Activated CD8-positive, alpha-beta T cell treated with anti-CD3 and anti-CD28 coated beads, Interleukin-2, amount 10 ng/mL, durations not matched to agents 7 days and 5 days (primary cell): ENCODE data around the gene ZBTB33. TPM values are rescaled to one million over a fixed set of nuclear protein-coding genes. Genes with fewer than 3 reads are reported as not detected.

Source experiments
- ATAC-seq: fragments of 150-1000 bp; cut with Tn5 transposase; one replicate; pipeline ENCODE4 v1.10.0; 2021; ENCODE audit warnings: moderate library complexity
- CTCF ChIA-PET: fragments of 350-600 bp; sonication (Branson Sonifier 250); formaldehyde crosslinking; loops from one replicate; lab custom pipeline; 2021; ENCODE audit warnings: antibody characterized with exemption; lab: Charles Lee
- POLR2A ChIA-PET: fragments of 350-600 bp; sonication (Branson Sonifier 250); formaldehyde crosslinking; loops from one replicate; lab custom pipeline; 2021; ENCODE audit warnings: antibody characterized with exemption; lab: Charles Lee
- DNase-seq: peaks from one replicate; pipeline ENCODE4 v3.0.0-alpha.2; 2020
- H3K27ac Mint-ChIP-seq: one replicate; pipeline ENCODE4 v1.8.0; 2021; ENCODE audit warnings: mild to moderate bottlenecking, mixed read lengths
- H3K27me3 Mint-ChIP-seq: one replicate; pipeline ENCODE4 v1.8.0; 2021; ENCODE audit warnings: low read depth, mixed read lengths
- H3K36me3 Mint-ChIP-seq: one replicate; pipeline ENCODE4 v1.8.0; 2021; ENCODE audit warnings: low read depth, mixed read lengths
- H3K4me1 Mint-ChIP-seq: one replicate; pipeline ENCODE4 v1.8.0; 2021; ENCODE audit warnings: low read depth, mixed read lengths
- H3K4me3 Mint-ChIP-seq: one replicate; pipeline ENCODE4 v1.8.0; 2021; ENCODE audit warnings: mild to moderate bottlenecking, mixed read lengths
- H3K9me3 Mint-ChIP-seq: one replicate; pipeline ENCODE4 v1.8.0; 2022; ENCODE audit warnings: mixed read lengths; ENCODE audit not compliant: insufficient read depth
- total RNA-seq, 2 experiments: library from RNA; stranded (reverse); gene quantifications; one replicate each; pipeline ENCODE4 v1.2.3, GENCODE V29; 2021

ZBTB33 gene
- total RNA-seq, 2 experiments from 2014 or later = 11.5 to 12.9 TPM

- Mint-ChIP-seq H3K9me3 (no peaks in the 10 kb centered on the region), H3K27ac (no peak overlapping the region), H3K27me3 (no peaks in the 10 kb centered on the region), H3K36me3 (no peaks in the 10 kb centered on the region), H3K4me1 (peaks cover 17% of the 10 kb centered on the region), H3K4me3 (no peak overlapping the region)
- ATAC-seq (no peak), DNase-seq (no peak)
- POLR2A ChIA-PET = no interaction called here
- CTCF ChIA-PET = interaction anchor here (0.8 kb wide), 1 partner anchor 11 kb away, joined by 4 read pairs; no protein-coding TSS in a partner anchor
These were observed 47.3 kb downstream of the ZBTB33 start for GRCh38 chrX:120297923-120298322.

DNA sequence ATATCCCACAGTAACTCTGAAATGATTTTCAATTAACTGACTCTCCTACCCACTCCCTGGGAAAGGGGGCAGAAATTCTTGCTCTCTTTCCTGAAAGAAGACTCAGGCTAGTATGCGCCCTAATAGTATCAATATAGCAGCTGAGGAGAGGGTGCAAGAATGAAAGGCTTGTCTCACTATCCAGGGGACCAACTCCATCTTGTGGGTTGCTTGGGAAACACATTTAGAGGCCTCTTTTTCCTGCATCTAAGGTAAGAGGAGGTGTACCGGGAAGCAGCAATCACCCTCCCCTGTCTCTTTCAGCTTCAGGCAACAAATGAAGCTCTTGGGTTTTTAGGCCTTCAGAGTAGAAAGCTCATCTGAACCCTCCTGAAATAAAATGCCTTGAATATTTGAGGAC, 49.3 kb downstream of the ZBTB33 start:
- CTCF ChIA-PET = interaction anchor here (1.1 to 2.0 kb wide), 3 partner anchors 9 to 86 kb away, joined by 4 to 6 read pairs (median 6); partner anchors contain the start of gene ZBTB33
- POLR2A ChIA-PET = interaction anchor here (0.7 kb wide), 1 partner anchor 1274 kb away, joined by 4 read pairs; no protein-coding TSS in a partner anchor
- Mint-ChIP-seq H3K27ac (no peak overlapping the region), H3K4me1 (peaks cover 15% of the 10 kb centered on the region), H3K9me3 (no peaks in the 10 kb centered on the region), H3K36me3 (no peaks in the 10 kb centered on the region), H3K4me3 (no peak overlapping the region), H3K27me3 (peaks cover 1% of the 10 kb centered on the region)
- ATAC-seq (no peak), DNase-seq (no peak)

DNA sequence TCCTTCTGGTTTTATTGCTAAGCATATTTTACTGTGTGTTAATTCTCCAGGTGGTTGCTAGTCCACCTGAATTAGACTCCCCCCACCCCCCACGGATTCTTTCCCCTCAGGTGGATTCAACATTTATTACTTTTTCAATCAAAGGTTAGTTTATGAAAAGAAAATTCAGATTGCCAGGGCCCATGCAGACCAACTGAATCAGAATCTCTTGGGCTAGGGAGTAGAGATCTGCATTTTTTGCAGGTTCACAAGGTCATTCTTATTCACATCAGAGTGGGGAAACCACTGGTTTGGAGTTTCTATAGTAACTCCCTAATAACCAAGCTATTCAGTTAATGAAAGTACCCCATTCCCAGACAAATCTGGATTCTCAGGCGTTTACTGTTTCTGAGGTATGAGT, 50.9 kb downstream of the ZBTB33 start:
- Mint-ChIP-seq H3K36me3 (no peaks in the 10 kb centered on the region), H3K4me3 (no peak overlapping the region), H3K4me1 (peaks cover 14% of the 10 kb centered on the region), H3K9me3 (no peaks in the 10 kb centered on the region), H3K27ac (no peak overlapping the region), H3K27me3 (peaks cover 1% of the 10 kb centered on the region)
- ATAC-seq (no peak), DNase-seq (no peak)
- CTCF ChIA-PET = interaction anchor here (1.4 kb wide), 1 partner anchor 8 kb away, joined by 4 read pairs; no protein-coding TSS in a partner anchor
- POLR2A ChIA-PET = interaction anchor here (0.7 kb wide), 1 partner anchor 446 kb away, joined by 3 read pairs; no protein-coding TSS in a partner anchor

DNA sequence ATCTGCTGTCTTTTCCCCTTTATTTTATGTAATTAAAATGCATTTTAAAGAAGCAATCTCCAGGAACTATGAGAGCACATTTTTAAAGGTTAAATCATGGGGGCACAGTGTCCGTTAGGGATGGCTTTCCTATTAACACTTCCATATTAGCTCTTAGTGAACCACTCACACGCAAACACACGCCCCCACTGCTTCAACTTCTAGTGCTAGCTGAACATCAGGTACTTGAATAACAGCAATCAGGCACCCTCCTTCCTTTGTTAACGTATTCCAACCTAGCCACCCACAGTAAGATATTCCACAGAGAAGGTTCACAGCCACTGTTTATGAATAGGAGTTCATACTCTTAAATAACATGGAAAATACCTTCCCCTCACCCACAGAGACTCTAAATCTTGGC, 51.3 kb downstream of the ZBTB33 start:
- ATAC-seq (no peak), DNase-seq (no peak)
- Mint-ChIP-seq H3K4me3 (no peak overlapping the region), H3K27me3 (peaks cover 6% of the 10 kb centered on the region), H3K27ac (no peak overlapping the region), H3K4me1 (peaks cover 18% of the 10 kb centered on the region), H3K9me3 (no peaks in the 10 kb centered on the region), H3K36me3 (no peaks in the 10 kb centered on the region)
- ChIA-PET POLR2A (interaction anchor here (0.7 kb wide), 1 partner anchor 446 kb away, joined by 3 read pairs; no protein-coding TSS in a partner anchor), CTCF (no interaction called here)

GRCh38 chrX:120302434-120302833, 51.8 kb downstream of the ZBTB33 start:
- peak; percentile 75 for ATAC-seq
- no peaks in the 10 kb centered on the region for H3K36me3 Mint-ChIP-seq
- POLR2A ChIA-PET = no interaction called here
- CTCF ChIA-PET = no interaction called here
- peak overlapping the region; percentile 7 for H3K4me3 Mint-ChIP-seq
- DNase-seq = peak; percentile 52
- H3K4me1 Mint-ChIP-seq = peaks cover 21% of the 10 kb centered on the region
- no peaks in the 10 kb centered on the region for H3K9me3 Mint-ChIP-seq
- H3K27ac Mint-ChIP-seq = no peak overlapping the region
- peaks cover 9% of the 10 kb centered on the region for H3K27me3 Mint-ChIP-seq

GRCh38 chrX:120304256-120304655, 53.6 kb downstream of the ZBTB33 start:
- Mint-ChIP-seq H3K9me3 (no peaks in the 10 kb centered on the region), H3K27ac (no peak overlapping the region), H3K27me3 (peaks cover 21% of the 10 kb centered on the region), H3K36me3 (no peaks in the 10 kb centered on the region), H3K4me3 (no peak overlapping the region), H3K4me1 (peaks cover 36% of the 10 kb centered on the region)
- ChIA-PET POLR2A (no interaction called here), CTCF (no interaction called here)
- ATAC-seq (no peak), DNase-seq (no peak)

- Mint-ChIP-seq H3K27me3 (peaks cover 31% of the 10 kb centered on the region), H3K4me1 (peaks cover 47% of the 10 kb centered on the region), H3K9me3 (no peaks in the 10 kb centered on the region), H3K36me3 (no peaks in the 10 kb centered on the region), H3K4me3 (no peak overlapping the region), H3K27ac (no peak overlapping the region)
- CTCF ChIA-PET = no interaction called here
- POLR2A ChIA-PET = no interaction called here
- ATAC-seq = no peak
- DNase-seq = no peak
These were observed 55.0 kb downstream of the ZBTB33 start for GRCh38 chrX:120305531-120306141.

GRCh38 chrX:120306630-120307029, 56.0 kb downstream of the ZBTB33 start:
- ATAC-seq = no peak
- H3K9me3 Mint-ChIP-seq = no peaks in the 10 kb centered on the region
- ChIA-PET POLR2A (no interaction called here), CTCF (interaction anchor here (0.8 kb wide), 1 partner anchor 180 kb away, joined by 4 read pairs; no protein-coding TSS in a partner anchor)
- H3K27ac Mint-ChIP-seq = no peak overlapping the region
- H3K4me3 Mint-ChIP-seq = no peak overlapping the region
- H3K36me3 Mint-ChIP-seq = no peaks in the 10 kb centered on the region
- peaks cover 31% of the 10 kb centered on the region for H3K27me3 Mint-ChIP-seq
- H3K4me1 Mint-ChIP-seq = peaks cover 51% of the 10 kb centered on the region
- no peak for DNase-seq

Other genes with a start within 250 kb of the ZBTB33 start
- not detected for gene RHOXF2B, start 173.1 kb upstream of the ZBTB33 start, total RNA-seq
- not detected for gene RHOXF1, start 134.9 kb upstream of the ZBTB33 start, total RNA-seq
- gene RHOXF2, start 92.2 kb upstream of the ZBTB33 start, total RNA-seq = not detected
- not detected for gene TMEM255A, start 60.6 kb downstream of the ZBTB33 start, total RNA-seq
- gene ATP1B4, start 111.3 kb downstream of the ZBTB33 start, total RNA-seq = not detected
- gene LAMP2, start 218.5 kb downstream of the ZBTB33 start, total RNA-seq = 10 to 100 TPM; 36.8 to 37.9 TPM